Parathyroid adenoma (tissue), 2 donors: ENCODE measurements around the gene CPHXL2.

Experiments used
- H2AFZ ChIP-seq: fragments of 300-600 bp; sonication (generic); one replicate; pipeline ENCODE4 v1.7.0; 2017; ENCODE audit warnings: antibody characterized with exemption, mild to moderate bottlenecking
- H3K27ac ChIP-seq: fragments of 300-600 bp; sonication (generic); one replicate; pipeline ENCODE4 v1.7.0; 2017
- H3K27me3 ChIP-seq: fragments of 300-600 bp; sonication (generic); one replicate; pipeline ENCODE4 v1.7.0; 2017; ENCODE audit warnings: low read length; ENCODE audit not compliant: control insufficient read depth, insufficient read depth
- H3K36me3 ChIP-seq: fragments of 300-600 bp; sonication (generic); one replicate; pipeline ENCODE4 v1.7.0; 2017; ENCODE audit warnings: low read length; ENCODE audit not compliant: control insufficient read depth, insufficient read depth
- H3K4me1 ChIP-seq: fragments of 300-600 bp; sonication (generic); one replicate; pipeline ENCODE4 v1.7.0; 2017; ENCODE audit warnings: control low read depth
- H3K4me2 ChIP-seq: fragments of 300-600 bp; sonication (generic); one replicate; pipeline ENCODE4 v1.7.0; 2017; ENCODE audit warnings: low read length
- H3K4me3 ChIP-seq: fragments of 300-600 bp; sonication (generic); one replicate; pipeline ENCODE4 v1.7.0; 2017; ENCODE audit warnings: low read depth, low read length
- H3K79me2 ChIP-seq: fragments of 300-600 bp; sonication (generic); one replicate; pipeline ENCODE4 v1.7.0; 2017; ENCODE audit warnings: control low read depth
- H3K9ac ChIP-seq: fragments of 300-600 bp; sonication (generic); one replicate; pipeline ENCODE4 v1.7.0; 2017; ENCODE audit warnings: mild to moderate bottlenecking
- H3K9me3 ChIP-seq: fragments of 300-600 bp; sonication (generic); one replicate; pipeline ENCODE4 v1.7.0; 2017; ENCODE audit warnings: low read length; ENCODE audit not compliant: control insufficient read depth
- CTCF ChIP-seq: fragments of 300-600 bp; sonication (generic); IDR thresholded peaks from one replicate; pipeline ENCODE4 v1.7.0; 2017; ENCODE audit warnings: antibody characterized with exemption, mild to moderate bottlenecking
- donor health status: primary hyperparathyroidism.

Gene CPHXL2

GRCh38 chr16:75647492-75648264 is 29.1 kb downstream of the CPHXL2 start, which contains the start of the genes KARS1 and TERF2IP:
Gene KARS1, minus strand, starts transcription at chr16:75647665. Its CDS starts 26 bp downstream, at chr16:75647639.
Gene TERF2IP, plus strand, starts transcription at chr16:75647773. Its CDS starts 110 bp downstream, at chr16:75647883.
- peak within 1 kb of the TSS; percentile 94 for H3K4me3 ChIP-seq
- H3K27ac ChIP-seq = peak within 1 kb of the TSS; percentile 98
- no peaks in the 10 kb centered on the region for H3K27me3 ChIP-seq
- TF ChIP-seq CTCF = no peak
- peak within 1 kb of the TSS; percentile 97 for H2AFZ ChIP-seq
- H3K79me2 ChIP-seq = peaks cover 66% of the 10 kb centered on the region
- peaks cover 20% of the 10 kb centered on the region for H3K4me1 ChIP-seq
- no peaks in the 10 kb centered on the region for H3K9me3 ChIP-seq
- peak within 1 kb of the TSS; percentile 98 for H3K9ac ChIP-seq
- H3K36me3 ChIP-seq = no peaks in the 10 kb centered on the region
- H3K4me2 ChIP-seq = peak within 1 kb of the TSS; percentile 81

GRCh38 chr16:75647112-75647491 is 29.7 kb downstream of the CPHXL2 start:
- peak overlapping the region; percentile 98 for H3K27ac ChIP-seq
- peak overlapping the region; percentile 94 for H3K4me3 ChIP-seq
- no peaks in the 10 kb centered on the region for H3K36me3 ChIP-seq
- peaks cover 70% of the 10 kb centered on the region for H3K79me2 ChIP-seq
- peaks cover 20% of the 10 kb centered on the region for H3K4me1 ChIP-seq
- H3K27me3 ChIP-seq = no peaks in the 10 kb centered on the region
- no peaks in the 10 kb centered on the region for H3K9me3 ChIP-seq
- peak overlapping the region; percentile 62 for H3K9ac ChIP-seq
- H3K4me2 ChIP-seq = peak overlapping the region; percentile 81
- no peak for TF ChIP-seq CTCF
- H2AFZ ChIP-seq = peak overlapping the region; percentile 97

GRCh38 chr16:75644240-75645012 is 32.4 kb downstream of the CPHXL2 start:
- Histone ChIP-seq H3K4me1 (peaks cover 14% of the 10 kb centered on the region), H3K79me2 (peaks cover 53% of the 10 kb centered on the region), H3K36me3 (no peaks in the 10 kb centered on the region), H3K9ac (no peak overlapping the region), H2AFZ (no peak overlapping the region), H3K9me3 (no peaks in the 10 kb centered on the region), H3K4me2 (no peak overlapping the region), H3K4me3 (no peak overlapping the region), H3K27ac (no peak overlapping the region), H3K27me3 (no peaks in the 10 kb centered on the region)
- TF ChIP-seq CTCF = no peak

- peaks cover 33% of the 10 kb centered on the region for H3K79me2 ChIP-seq
- no peaks in the 10 kb centered on the region for H3K36me3 ChIP-seq
- H3K4me2 ChIP-seq = no peak overlapping the region
- H3K4me3 ChIP-seq = no peak overlapping the region
- H2AFZ ChIP-seq = no peak overlapping the region
- H3K9me3 ChIP-seq = no peaks in the 10 kb centered on the region
- no peak overlapping the region for H3K9ac ChIP-seq
- no peaks in the 10 kb centered on the region for H3K27me3 ChIP-seq
- peaks cover 5% of the 10 kb centered on the region for H3K4me1 ChIP-seq
- H3K27ac ChIP-seq = no peak overlapping the region
- TF ChIP-seq CTCF = no peak
These were observed 36.2 kb downstream of the CPHXL2 start for GRCh38 chr16:75640598-75640997.
